HG03442 (cell line): Measurements from ENCODE around the gene MLH3.

Experiments
- ATAC-seq: cut with Tn5 transposase; IDR thresholded peaks from one replicate; pipeline ENCODE4 v1.9.1; 2021; ENCODE audit warnings: mild to moderate bottlenecking, moderate library complexity; ENCODE audit not compliant: unreplicated experiment

Gene MLH3

DNA sequence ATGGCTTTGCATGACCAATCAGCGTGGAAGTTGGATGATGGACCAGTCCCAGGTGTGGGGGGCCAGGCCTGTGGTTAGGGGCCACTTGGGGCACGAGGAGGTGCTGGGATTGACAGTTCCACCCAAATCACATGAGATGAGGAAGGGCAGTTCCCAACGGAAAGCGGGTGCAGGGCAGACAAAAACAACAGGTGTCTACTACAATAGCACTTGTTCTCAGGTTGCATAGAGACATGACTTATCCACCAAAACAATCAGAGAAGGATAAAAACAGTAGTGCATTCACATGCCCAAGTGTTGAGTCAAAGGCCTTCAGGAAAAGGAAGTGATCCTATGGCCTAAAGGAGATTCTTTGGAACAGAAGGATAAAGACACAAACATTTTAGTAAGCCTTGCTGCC, 63.1 kb downstream of the MLH3 start:
- no peak for ATAC-seq

DNA sequence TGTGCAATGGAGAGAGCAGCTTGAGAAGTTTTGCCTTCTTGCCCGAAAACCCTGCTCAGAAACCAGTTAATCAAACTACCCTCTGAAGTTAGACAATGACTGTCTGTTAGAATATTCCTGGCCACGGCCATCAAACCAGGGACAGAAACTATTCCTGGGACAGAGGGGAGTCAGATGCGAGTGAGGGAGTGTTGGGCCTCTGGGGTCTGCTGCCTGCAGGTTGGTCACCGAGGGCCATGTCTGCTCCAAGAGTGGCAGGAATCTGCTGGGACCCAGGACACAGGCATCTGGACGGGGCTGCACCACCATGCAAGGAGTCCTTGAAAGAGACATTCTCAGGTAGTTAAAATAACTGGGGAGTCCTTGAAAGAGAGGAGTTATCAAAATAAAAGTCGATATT, 65.5 kb downstream of the MLH3 start:
- ATAC-seq: no peak

DNA sequence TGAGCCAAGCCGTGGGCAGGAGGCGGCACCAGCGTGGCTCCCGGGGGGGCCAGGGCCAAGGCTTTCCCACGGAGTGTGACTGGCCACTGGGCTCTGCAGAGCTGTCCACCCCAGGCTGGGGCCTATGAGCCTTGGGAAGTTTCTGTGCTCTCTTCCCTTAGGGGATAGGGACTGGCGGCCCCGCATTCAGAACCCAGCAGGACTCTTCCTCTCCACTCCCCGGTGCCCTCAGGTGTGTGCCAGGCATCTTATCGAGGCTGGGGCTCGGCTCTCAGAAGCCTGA, 66.3 kb downstream of the MLH3 start:
- no peak for ATAC-seq

DNA sequence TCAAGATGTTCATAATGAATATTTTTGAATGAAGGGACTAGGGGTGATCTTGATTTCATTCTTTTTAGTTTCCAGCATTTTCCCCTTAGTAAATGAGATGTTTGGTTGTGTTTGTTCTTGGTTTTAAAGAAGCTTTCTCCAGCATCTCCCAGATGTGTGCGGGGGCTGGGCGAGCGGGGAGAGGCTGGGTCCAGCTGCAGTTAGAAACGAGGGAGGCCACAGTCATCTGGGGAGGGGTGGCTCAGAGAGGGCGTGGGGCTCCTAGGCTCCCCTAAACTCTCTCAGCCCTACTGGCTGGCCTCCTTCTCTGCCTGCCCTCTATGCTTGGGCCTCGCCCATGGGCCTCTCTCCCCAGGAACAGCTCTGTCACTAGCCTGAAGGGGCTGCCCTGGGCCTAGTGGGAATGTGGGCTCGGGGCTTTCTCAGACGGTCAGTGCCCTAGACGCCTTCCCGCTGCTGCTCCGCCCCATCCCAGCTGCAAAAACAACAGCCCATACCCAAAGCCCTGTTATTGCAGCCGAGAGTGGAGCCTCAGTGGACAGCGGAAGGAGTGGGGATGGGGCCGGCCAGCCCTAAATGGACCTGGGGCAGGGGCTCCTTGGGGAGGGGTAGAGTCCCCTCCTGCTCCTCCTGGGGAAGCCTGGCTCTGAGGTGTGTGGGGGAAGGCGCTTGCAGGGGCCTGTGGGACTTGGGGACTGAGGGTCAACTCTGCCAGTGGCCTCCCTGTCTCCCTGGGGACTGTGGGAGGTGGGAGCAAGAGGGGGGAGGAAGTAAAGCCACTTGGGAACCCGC, 66.8 kb downstream of the MLH3 start:
- ATAC-seq: no peak

DNA sequence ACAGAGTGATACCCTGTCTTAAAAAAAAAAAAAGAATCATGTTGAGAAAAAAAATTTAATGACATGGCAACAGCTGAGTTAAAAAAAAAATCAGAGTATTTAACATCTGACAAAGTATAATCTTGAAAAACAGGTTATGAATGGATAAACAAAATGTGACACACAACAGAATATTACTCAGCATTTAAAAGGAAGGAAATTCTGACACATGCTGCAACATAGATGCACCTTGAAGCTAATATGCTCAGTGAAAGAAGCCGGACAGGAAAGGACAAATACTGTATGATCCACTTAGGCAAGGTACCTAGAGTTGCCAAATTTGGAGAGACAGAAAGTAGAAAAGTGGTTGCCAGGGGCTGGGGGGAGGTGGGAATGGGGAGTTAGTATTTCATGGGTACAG, 67.9 kb downstream of the MLH3 start:
- no peak for ATAC-seq

DNA sequence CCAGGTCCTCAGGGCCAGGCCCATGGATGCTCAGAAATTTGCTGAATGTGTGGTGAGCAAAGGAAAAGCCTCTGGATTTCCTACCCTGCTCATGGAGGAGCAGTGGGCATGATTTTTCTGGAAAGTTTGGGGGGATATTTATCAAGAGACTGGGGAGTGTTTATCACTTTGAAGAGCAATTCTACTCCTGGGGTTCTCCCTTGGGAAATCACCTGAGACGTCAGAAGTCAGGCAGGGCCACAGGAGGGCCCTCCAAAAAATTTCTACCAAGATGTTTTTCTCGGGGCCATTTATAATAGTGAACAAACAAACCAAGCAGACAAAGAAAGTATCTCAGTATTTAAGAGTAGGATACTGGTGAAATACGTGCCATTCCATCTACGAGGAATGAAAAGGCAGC, 68.6 kb downstream of the MLH3 start:
- ATAC-seq: no peak

DNA sequence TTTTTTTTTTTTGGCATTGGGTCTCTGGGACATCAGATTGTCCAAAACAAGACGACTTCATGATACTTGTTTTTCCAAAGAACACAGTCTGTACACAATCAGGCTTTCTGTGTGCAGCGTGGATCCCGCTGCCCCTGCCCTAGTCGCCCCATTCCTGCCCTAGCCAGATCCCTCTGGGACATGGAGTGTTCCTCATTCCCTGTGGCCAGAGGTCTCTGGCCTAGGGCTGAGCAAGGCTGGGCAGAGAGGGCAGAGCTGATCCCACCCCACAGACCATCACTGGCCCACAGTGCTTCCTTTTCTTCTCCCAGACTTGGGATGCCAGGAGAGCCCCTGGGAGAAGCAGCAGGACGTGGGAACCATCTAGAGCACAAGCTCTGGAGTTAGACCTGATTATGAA, 69.4 kb downstream of the MLH3 start:
- ATAC-seq: no peak

DNA sequence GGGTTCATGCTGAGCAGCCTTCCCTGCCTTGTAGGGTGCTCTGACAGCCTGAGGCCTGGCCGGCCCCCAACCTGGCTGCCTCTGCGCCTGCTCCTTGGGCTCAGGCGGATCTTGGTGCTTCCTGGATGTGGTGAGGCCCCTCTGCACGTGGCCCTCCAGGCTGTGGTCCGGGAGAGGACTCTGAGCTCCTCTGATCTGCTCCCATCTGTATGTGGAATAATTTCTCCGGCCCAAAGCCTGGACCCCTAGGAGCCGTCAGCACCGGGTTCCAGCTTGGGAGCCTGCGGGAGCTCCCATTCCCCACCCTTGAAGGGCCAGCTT, 69.8 kb downstream of the MLH3 start:
- no peak for ATAC-seq

DNA sequence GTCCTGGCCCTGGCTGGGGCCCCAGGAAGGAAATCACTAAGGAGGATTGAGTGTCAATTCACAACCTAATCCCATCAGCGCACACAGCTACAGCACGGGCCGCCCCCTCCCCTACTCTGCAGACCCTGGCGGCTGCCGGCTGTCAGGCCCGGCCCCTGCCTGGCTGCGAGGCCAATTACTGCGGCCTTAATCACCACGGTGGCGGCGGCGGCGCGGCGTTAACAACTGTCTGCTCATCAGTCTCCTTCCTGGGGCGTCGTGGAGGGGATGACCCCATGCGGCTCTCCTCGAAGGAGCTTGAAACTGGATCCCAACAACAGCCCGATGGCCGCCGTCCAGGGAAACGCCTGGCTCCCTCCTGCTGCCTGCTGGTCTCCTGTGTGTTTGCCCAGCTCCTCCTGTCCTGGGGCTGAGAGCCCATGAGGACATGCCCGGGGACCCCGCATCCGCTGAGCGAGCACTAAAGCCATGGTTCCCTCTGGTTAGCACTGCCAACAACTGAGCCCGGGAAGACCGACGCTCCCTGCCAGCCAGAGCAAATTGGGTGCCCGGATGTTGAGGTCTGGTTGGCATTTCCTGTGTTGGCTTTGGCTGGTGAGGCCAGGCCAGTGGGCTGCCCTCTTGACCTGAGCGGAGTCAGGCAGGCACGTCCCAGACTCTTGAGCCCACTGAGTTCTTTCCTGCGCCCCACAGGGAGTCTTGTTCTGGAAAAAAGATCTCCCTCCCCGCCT, 70.4 kb downstream of the MLH3 start:
- ATAC-seq: no peak

DNA sequence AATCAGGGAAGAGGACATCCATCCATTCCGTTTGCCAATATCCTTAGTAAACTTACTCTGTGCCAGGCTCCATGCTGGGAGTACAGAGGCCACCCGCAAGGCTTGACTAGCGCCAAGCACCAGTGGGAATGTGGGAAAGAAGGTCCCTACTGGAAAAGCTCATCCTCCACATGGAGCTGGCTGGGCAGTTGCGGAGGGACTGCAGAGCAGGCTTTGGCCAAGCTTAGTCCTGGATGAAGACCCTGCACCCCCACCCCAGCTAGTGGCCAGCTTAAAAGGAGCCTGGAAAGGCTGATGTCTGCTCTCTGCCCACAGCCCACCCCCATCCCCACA, 70.9 kb downstream of the MLH3 start:
- no peak for ATAC-seq

DNA sequence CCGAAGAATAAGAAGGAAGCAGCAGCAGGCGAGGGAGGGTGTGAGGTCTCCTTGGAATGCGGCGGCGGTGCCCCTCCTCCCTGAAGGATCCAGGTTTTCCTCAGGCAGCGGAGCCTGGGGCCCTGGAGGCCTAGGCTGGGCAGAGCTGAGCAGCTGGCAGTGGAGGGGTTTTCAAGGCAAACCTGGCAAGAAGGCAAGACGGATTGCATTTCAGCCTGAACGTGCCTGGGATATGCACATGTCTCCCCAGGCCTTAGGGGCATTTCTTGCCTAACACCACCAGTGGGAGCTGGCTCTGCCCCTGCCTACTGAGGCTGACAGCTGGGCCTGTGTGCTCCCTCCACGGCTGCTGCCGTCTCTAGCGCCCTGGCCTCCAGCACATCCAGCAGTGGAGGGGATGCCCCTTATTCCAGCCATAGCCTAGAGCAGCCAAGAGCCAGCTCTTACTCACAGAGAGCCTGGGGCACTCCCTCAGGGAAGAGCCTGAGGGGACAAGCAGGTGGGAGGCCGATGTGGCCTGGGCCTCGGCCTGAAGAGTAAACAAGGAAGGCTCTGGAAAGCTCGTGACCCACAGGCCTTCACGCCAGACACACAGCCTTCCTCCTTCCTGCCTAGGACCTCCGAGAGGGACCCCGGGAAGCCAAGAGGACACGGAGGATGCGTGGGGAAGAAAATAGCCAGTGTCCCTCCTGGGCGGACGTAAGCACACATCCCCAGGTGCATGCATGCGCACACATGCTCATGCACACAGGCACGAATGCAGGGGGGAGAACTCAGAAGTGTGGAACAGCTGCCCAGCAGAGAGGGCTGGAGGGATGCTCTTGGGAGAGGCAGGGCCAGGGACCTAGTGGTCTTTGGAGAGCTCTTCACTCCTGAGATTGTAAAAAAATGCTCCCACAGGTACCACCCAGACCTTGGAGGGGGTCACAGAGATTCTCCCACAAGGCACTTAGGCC, 71.5 kb downstream of the MLH3 start:
- ATAC-seq: no peak

DNA sequence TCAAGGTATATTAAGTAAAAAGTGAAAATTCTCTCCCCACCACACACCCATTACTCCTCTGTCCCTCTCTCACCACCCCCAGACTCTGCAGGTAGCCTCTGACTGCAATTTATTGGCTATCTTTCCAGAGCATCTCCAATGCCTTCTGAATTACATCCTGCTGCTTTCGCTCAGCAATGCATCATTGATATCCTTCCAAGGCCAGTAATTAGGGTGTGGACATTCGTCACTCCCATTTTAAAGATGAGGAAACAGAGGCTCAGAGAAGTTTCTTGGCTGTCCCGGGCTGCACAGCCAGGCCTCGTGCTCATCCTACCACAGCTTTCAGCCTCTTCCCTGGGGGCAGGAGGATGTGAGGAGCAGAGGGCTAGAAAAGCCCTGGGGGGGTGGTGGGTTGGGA, 72.2 kb downstream of the MLH3 start:
- no peak for ATAC-seq

DNA sequence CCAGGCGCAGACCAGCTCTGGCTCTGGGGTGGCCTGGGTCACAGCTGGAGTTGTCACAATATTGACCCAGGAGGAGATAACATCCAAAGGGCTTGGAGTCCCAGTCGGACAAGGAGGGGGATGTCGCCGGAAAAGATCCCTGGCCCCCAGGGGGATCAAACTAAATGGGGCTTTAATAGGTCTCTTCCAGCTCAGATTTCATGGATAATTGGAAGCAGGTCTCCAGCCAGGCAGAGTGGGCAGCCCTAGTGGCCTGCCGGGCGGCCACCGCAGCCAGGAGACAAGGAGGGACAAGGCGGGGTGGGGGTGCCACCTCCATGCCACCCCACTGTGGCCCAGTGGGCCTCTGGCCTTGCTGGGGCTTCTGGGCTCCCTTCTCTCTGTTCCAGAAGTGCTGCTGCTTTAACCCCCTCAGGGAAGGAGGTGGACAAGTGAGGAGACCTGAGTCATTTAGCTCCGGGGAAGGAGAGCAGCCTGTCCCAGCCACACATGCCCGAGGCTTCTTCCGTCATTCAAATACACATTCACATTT, 72.8 kb downstream of the MLH3 start:
- ATAC-seq: no peak

DNA sequence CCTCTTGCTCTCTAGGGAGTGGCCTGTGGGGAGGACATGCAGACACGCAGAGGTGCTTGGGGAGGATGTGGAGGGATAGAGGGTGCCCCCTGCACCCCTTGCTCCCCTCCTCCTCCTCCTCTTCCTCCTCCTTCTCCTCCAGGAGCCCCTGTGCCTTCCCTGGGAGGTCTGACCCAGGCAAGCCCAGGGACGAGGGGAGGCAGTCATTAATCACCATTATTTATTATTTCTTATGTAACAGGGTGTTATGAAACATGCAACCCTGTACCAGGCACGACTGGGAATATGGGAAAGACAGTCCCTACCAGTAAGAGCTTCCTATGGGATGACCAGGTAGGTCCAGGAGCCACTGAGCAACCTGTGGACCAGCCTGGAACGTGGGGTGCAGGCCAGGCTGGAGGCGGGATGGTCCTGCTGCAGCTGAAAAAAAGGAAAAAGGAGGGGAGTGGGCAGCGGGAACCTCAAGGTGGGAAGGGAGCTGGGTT, 73.3 kb downstream of the MLH3 start:
- no peak for ATAC-seq

DNA sequence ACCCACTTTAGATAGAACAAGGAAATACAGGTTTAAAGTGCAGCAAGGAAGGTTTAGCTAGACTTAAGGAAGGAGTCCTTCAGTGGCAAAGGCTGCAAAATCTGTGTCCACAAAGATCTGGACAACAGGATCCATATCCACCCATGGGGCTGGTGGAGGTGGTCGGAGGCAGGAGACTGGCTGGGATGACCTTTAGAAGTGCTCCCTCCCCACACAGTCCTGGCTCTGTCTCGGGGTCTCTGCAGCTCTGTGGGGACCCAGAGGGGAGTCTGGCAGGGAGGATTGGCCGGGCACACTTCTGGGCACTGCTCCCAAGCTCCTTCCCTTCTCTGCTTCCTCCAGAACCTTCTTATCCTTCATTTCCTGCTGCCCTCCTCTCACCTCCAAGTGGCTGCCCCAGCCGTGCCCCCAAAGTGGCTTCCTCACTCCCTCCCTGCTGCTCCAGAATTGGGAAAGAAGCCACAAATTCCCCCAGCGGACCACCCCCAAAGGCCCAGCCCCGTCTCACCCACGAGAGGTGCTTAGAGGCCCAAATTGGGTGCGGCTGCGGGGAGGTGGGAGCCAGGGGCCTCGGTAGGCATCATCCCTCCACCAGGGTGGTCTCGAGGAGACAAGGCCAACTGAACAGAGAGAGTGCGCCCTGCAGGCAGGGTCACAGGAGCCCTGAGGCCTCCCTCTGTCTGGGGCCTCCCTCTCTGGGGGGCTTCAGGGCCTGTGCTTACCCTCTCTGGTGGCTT, 73.9 kb downstream of the MLH3 start:
- no peak for ATAC-seq

DNA sequence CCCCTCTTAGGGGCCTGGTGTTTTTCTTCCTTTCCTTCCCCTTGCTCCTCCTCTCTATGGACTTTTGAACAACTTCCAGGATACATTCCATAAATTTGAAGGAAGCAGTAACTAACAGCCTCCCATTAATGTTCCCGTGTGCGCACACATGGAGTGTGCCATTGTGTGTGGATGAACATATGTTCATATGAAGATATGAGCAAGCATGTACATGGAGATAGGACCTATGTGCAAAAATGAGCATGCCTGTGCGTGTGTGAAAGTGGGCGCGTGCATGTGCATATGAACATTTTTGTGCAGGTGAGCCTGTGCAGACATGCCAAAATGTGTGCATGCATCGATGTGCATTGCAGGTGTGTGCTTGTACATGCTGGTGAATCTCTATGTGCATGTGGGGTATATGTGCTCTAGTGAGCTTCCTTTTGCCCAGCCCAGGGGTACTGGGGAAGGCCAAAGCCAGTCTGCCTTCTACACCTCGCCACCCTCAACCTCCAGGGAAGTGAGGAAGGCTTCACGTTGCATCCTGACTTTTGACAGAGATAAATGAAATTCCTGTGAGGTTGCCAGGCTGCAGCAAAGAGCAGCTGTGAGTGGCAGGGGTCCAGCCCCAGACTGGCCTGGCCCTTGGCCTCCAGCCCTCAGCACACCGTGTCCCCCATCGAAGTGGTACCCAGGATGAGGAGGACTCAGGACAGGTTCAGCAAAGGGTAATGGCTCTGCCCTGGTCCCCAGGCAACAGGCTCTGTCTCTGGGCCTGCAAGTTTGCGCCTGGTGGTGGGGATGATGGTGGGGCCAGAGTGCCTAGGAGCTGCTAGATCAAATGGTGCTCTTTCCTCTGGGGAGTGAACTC, 74.8 kb downstream of the MLH3 start:
- ATAC-seq: no peak

DNA sequence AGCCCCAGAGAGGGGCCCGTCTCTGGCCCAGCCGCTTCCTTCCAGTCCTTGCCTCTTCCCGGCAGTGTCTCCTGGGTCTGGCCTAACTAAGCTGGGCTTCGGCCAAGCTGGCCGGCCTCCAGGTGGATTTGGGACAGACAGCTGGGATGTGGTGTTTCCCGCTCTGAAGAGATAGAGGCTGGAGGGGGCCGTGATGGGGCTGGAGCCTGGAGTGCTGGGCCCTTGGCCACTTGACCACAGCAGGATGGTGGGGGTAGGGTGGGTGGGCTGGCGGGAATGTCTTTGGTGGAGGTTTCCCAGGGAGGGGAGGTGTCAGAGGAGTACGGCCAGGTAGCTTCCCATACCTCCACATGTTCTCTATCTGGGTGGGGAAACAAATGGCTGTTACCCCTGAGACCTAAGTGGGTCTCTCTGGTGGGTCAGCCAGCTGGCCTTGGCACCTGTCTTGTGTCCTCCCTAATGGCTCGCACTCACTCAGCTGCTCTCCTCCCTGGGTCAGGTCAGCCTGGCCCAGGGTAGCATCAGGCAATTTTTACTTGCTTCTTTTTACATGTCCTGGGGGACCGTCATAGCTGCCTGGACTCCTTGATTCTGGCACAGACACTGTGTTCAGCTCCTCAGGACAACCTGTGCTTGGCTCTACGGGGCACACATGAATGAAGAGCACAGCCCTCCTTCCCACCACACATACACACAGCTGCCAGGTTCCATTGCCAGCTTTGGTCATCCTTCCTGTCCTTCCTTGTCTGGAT, 76.0 kb downstream of the MLH3 start:
- no peak for ATAC-seq

DNA sequence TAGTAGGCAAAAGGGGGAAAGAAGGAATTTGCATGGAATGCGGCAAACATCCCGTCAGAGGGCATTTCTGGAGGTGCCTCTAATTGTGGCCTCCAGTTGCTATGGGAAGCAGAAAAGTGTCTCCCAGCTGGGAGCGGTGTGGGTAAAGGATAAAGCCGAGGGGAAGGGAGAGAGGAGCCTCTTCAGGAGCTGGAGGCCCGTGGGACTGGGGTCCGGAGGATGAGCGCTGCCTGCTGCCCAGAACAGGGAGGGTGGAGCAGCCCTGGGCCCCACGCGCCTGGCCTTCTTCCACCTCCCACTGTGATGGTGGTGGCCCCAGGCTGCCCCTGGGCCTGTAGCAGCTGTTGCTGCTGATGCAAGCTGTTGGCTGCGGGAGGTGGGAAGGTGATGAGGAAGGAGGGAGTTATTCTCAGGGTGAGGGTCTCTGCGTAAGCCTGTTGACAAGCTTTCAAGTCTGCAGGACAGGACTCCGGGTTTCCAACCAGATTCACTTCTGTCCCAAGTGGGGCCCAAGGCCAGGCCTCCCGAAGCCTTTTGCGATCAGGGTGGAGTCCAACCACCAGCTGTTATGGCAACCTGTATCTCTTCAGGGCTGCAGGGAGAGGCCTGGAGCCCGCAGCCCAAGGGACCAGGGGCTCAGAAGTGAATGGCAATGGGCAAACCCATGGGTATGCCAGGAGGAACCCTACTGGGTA, 76.8 kb downstream of the MLH3 start:
- no peak for ATAC-seq

DNA sequence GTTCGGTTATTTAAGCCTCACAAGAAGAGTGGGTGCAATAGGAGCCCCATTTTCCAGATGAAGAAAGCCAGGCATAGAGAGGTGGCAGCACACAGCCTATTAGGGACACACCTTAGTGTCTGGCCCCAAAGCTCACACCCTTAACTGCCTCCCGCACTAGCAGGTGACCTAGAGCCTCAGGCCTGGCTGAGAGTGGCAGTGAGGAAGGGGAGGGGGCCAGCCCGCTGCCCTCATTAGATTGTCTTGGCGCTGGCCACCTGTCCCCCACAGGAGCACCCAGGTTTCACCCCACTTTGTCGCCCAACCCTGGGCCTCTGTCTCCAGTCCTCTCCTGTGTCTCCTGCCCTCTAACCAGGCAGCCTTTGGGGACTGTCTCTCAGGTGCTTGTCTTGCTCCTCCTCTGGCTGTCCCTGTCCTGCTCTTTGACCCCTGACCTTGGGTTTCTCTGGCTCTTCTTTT, 77.3 kb downstream of the MLH3 start:
- no peak for ATAC-seq
